Measurements from ENCODE around the gene SLC39A13.

The SLC39A13 gene

DNA sequence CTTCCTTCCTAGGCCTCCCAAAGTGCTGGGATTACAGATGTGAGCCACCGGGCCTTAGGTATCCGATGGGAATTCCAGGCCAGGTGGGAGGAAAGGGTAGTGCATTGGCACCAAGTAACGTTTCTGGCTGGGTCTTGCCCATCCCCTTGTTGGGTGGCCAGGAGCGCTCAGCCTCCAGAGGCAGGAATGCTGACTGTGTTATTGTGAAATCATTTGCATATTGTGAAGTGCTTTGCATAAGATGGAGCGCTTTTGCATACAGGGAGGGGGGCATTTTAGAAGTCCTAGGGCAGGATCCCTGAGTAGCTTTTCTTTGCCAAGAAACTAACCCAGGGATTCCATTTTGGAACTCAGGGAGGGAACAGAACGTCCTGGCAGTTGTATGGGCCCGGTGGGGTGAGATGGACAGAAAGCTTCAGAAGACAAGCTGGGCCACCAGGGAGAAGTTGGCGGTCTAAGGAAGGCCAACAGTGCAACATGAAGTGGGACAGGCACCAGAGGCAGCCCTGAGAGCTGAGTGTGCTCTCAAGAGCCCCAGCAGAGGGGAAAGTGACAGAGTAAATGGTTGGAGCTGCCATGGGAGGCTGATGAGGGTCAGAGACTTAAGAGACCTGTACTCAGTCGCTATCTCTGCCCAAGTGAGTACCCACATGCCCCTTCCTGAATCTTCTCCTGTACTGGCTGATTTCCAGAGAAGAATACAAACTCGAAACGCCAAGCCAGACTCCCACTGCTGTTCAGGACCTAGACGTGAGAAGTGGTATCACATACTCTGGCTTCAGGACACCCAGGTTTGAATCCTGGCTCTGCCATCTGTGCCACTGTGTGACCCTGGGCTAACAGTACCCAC is 1.3 kb upstream of the SLC39A13 start:
- no peak for DNase-seq

DNA sequence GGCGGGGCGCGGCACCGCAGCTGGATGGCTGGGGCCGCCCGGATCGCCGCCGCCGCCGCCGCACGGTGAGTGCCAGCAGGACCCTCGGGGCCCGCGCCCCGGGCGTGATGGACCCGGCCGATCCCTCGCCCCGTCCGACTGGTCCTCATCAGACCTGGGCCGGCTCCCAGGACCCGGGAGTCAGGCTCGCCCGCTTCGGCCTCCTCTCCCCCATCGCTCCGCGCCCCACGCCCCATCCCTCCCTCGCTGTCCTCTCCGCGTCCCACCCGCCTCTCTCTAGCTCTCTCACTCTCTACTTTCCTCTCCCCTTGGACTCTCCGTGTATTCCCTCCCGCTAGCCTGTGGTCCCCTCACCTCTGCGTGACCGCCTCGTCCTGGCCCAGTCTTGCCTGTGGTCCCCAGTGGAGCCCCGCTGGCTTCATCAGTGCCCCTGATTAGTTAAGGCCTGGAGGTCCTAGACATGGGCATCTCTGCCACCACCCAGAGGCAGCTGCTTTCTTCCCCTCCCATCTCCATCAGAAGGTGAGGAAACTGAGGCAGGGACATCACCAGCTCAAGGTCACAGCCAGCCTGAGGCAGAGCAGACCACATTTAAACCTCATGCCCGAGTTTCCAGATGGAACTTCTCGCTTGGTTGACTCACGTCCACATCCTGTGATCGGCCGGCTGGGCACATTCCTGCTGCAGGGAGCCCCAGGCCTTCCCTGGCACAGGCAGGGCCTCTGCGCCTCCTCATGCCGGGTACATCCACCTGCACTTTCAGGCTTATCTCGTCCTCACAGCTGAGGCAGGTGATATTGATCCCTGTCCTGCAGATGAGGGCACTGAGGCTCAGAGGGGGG is 429 bp downstream of the SLC39A13 start:
- no peak for DNase-seq

DNA sequence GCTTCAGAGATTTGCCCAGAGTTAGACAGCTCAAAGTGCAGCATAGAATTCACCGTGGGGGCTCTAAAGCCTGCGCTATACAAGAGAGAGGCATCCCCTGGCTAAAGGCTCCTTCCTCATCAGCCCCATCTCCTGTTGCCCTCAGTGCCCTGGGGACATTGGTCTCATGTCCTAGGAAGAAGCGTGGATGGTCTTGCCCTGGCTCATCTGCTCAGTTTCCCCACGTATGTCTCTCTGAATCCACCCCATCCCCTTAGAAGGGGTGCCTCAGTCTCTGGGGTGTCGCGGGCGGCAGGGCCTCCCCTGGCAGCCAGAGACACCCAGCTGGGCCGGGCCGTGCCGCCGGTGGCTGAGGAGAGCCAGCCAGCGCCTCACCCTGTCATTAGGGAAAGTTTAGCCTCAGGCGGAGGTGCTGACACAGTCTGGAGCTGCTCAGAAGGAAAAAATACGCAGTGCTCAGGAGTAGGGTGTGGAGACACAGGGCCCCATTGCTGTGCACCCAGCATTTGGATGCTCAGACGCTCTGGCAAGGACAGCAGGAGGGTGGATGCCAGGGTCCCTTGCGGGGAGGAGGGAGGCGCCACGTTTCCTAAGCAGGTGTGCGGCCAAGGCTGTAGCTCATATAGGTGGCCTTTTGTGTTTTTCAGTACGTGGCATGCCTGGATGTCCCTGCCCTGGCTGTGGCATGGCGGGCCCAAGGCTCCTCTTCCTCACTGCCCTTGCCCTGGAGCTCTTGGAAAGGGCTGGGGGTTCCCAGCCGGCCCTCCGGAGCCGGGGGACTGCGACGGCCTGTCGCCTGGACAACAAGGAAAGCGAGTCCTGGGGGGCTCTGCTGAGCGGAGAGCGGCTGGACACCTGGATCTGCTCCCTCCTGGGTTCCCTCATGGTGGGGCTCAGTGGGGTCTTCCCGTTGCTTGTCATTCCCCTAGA is 1.3 kb downstream of the SLC39A13 start:
- no peak for DNase-seq

DNA sequence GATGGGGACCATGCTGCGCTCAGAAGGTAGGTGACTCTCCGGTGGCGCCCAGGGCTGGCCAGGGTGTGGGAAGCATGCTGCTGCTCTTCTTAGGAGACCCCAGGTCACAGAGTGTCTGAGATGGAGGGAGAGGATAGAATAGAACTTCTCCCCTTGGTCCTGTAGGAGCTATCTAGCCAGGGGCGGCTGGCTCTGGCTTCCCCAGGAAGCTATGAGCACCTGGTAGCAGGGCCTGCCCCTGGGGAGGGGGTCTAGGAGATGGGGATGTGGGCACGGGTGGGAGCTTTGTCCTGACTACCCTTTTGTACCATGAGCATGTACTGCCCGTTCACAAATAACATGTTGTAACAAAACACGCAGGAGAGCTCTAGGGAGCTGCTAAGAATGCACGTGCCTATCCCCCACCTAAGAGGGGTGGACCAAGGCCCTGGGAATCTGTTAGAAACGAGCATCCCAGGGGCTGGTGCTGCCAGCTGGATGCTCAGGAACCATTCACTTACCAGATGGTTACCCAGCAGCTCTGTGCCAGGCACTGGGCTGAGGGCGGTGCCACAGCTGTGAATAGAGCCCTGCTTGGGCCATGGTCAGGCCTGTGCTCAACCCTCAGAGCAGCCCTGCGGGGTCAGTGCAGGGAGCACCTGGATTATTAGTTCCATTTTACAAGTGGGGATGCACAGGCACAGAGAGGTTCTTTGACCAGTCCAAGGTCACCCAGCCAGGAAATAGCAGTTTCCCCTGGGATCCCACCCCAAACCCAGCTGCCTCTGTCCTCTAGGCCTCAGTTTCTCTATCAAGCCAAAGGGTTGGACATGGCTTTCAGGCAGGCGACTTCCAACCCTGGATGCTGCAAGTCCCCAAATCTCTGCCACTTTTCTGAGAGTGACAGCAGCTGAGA is 2.2 kb downstream of the SLC39A13 start:
- no peak for DNase-seq

DNA sequence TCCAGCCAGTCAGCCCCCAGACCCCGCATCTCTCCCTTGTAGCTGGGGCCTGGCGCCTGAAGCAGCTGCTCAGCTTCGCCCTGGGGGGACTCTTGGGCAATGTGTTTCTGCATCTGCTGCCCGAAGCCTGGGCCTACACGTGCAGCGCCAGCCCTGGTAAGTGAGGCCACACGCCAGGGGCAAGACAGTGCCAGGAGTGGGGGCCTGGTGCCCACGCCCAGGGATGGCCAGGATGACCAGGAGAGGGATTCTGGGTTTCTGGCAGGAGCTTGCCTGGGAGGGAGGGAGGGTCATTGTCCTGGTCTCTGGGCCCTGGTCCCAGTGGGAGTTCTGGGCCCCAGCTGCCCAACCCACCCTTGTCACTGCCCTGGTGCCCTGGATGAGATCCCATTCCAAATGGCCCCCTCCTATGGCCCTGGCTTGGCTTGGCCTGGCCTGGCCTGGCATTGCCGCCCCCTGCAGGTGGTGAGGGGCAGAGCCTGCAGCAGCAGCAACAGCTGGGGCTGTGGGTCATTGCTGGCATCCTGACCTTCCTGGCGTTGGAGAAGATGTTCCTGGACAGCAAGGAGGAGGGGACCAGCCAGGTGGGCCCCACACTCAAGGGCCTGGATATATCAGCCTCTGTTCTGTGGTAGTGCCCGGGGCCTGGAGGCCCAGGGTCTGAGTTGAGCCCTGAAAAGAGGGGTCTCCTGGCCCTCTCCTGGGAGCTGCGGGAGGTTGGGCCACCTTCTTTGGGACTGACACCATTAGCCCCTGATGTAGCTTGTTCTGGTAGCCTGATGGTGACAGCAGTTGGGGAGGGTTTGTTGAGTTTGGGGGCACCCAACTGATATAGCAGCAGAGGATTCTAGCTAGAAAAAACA is 3.7 kb downstream of the SLC39A13 start:
- peak; percentile 75 to 77 for DNase-seq

DNA sequence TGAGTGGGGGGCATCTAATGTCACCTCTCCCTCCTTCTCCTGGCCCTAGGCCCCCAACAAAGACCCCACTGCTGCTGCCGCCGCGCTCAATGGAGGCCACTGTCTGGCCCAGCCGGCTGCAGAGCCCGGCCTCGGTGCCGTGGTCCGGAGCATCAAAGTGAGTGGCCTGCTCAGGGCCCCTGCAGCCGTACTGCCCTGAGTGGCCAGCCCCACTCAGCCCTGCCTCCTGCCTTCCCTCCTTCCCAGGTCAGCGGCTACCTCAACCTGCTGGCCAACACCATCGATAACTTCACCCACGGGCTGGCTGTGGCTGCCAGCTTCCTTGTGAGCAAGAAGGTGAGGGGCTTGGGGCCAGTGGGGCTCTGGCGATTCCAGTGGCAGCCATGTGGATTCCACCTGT is 5.0 kb downstream of the SLC39A13 start:
- DNase-seq, result no peak

DNA sequence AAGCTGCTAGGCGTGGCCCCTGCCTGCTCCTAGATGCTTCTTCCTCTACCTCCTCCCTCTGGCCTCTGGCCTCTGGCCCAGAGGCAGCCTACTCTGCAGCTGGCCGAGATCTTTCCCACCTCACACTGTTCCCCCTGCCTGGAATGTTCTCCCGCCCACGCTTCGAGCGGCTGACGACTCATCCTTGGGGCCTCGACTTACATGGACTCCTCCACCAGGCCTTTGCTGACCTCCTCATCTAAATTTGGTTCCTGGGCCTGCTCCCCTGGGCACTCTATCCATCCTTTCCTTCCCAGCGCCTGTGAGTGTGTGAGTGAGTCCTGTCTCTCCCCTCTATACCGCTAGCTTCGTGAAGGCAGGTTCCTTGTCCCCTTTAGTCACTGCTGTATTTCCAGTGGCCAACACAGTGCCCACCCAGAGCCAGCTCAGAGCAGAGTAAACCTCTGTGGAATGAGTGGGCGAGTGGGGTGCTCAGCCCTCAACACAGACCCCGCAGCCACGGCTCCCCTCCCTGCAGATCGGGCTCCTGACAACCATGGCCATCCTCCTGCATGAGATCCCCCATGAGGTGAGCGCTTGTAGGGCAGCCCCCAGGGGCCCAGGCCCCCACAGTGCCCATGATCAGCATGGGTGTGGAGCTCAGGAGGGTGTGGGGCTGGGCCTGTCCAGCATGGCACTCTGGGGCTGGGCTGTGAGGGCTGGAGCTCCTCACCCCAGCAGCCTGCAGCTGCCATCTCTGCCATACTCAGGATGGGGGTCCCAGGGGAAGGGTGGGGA is 5.7 kb downstream of the SLC39A13 start:
- DNase-seq, result no peak

DNA sequence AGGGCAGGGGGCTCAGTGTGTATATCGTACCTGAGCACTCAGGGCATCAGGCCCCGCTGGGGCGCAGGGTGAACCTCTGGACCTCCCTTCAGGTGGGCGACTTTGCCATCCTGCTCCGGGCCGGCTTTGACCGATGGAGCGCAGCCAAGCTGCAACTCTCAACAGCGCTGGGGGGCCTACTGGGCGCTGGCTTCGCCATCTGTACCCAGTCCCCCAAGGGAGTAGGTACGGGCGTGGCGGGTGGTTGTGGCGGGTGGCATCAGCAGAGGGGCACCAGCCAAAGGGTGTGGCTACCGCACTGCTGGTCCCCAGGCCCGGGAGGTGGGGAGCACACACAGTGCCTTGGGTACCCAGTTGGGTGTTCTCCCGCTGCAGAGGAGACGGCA is 6.3 kb downstream of the SLC39A13 start:
- no peak for DNase-seq

DNA sequence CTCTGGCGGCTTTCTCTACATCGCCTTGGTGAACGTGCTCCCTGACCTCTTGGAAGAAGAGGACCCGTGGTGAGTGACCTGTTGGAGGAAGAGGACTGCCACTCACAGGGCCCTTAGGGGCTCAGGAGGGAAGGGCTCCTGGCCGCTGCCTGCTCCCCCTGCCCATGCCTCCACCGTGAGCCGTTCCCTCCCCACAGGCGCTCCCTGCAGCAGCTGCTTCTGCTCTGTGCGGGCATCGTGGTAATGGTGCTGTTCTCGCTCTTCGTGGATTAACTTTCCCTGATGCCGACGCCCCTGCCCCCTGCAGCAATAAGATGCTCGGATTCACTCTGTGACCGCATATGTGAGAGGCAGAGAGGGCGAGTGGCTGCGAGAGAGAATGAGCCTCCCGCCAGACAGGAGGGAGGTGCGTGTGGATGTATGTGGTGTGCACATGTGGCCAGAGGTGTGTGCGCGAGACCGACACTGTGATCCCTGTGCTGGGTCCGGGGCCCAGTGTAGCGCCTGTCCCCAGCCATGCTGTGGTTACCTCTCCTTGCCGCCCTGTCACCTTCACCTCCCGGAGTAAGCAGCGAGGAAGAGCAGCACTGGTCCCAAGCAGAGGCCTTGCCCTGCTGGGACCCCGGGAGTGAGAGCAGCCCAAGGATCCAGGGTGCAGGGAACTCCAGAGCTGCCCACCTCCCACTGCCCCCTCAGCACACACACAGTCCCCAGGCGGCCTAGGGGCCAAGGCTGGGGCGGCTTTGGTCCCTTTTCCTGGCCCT is 6.9 kb downstream of the SLC39A13 start:
- no peak for DNase-seq

DNA sequence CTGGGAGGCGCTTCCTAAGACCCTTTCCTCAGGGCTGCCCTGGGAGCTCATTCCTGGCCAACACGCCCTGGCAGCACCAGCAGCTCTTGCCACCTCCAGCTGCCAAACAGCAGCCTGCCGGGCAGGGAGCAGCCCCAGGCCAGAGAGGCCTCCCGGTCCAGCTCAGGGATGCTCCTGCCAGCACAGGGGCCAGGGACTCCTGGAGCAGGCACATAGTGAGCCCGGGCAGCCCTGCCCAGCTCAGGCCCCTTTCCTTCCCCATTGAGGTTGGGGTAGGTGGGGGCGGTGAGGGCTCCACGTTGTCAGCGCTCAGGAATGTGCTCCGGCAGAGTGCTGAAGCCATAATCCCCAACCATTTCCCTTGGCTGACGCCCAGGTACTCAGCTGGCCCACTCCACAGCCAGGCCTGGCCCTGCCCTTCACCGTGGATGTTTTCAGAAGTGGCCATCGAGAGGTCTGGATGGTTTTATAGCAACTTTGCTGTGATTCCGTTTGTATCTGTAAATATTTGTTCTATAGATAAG is 7.6 kb downstream of the SLC39A13 start:
- DNase-seq, result no peak

DNA sequence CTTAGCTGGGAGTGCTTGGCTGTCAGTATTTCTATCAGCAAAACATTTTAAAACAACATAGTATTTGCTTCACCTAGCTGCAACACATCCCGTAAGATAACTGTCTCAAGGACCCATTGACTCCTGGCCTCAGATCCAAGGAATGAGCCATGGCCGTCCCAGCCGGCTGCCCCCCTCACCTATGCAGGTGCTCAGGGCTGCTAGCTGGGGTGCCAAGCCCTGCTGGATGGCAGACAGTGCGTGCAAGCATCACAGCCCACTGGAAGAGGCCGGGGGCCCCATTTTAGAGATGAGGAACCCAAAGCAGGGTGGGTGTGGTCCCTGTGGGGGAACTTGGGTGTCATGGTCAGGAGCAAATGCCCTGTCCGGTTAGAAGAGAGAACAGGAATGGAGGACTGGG is 9.3 kb downstream of the SLC39A13 start:
- DNase-seq, result no peak

DNA sequence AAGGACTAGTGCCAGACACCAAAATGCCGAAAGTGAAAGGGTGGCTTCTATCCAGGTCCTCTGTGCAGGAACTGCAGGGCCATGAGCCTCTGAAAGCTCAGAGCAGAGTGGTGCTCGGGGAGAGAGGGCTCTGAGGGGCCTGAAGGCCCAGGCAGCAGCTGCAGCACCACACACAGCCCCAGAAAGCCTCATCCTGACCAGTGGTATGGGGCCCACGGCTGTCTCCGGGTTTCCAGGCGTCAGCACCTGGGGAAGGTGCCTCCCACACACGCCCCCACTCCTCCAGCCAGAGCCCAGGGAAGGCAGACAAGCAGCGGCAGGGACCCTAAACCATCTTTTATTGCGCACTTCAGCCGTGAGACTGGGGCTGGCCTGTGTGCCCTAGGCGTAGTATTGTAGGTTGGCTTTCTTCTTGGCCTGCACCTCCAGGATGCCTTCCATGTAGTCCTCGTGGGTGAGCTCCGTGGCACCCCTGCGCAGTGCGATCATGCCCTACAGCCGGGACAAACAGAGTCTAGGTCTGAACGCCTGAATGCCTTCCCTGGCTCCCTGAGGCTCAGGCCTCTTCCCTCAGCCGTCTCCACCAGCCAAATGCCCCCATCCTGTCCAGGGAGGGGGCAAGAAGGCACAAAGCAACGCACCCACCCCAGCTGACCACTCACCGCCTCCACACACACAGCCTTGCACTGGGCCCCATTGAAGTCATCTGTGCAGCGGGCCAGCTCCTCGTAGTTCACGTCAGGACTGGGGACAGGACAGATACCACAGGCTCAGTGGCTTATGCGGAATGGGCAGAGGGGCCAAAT is 10.3 kb downstream of the SLC39A13 start:
- no peak for DNase-seq

DNA sequence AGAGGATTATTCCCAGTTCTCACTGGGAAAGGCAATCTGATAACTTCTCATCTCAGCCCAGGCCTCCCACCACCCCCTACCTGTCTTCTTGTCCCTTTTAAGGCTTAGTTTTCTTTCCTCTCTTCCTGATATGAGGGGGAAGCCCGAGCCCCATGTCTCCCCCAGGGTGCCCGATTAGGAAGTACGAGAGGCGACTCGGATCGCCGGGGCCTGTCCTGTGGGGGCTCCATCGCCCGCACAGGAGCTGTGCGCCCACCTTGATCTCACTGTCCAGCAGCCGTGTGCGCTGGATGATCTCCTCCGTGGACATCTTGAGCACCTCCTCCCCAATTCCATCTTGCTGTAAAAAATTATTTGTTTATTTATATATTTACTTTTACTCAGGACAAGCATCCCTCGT is 17.2 kb downstream of the SLC39A13 start:
- DNase-seq, result no peak

DNA sequence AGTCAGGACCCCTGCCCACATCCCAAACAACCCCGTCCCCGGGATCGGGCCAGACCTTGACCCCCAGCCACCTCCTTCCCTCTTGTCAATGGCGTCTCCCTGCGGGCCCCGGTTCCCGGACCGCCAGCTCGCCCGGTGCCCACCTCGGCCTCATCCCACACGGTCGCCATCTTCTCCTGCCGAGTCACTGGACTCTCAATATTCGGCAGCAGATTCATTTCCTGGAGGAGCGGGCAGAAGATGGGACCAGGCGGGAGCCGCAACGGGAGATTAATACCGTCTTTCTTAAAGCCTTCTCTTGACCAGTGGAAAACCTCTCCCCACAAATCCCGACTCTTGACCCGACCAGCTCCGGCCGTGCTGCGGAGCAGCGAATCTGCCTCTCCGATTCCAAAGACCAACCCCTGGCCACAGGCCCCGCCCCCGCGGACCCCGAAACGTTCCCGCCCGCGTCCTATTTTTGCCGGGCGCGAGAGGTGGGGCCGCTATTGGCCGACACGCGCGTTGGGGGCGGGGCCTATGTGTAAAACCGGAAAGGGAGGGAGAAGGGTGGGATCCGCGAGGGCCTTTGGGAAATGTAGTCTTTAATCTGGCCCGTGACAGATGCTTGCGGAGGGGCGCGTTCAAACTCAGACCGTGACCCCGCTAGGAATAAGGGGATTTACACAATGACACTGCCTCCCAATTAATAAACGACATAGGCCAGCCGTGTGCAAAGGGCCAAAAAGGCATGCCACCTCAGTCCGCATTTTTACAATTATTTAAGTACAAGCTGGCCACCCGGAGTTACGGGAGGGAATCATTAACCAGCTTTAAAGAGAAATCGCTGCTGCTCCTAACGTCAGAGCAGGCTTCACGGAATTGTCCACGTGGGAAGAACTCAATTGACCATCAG is 17.9 kb downstream of the SLC39A13 start, which contains the start of gene PSMC3:
Gene PSMC3, minus strand, starts transcription at position 378 of the 895 bp plus-strand sequence. Its CDS starts 160 bp downstream, at position 218.
- DNase-seq, result peak; percentile 100

DNA sequence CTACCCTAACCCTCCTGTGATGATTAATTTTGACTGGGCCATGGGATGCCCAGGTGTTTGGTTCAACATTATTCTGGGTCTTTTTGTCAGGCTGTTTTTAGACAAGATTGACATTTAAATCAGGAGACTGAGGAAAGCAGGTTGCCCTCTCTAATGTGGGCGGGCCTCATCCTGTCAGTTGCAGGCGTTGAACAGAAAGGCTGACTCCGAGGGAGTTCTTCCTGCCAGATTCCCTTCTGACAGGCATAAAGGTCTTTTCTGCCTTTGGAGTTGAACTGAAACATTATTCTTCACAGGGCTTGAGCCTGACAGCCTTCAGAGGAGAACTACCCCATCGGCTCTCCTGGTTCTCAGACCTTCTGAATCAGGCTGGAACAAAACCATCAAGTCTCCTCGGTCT is 22.1 kb downstream of the SLC39A13 start:
- DNase-seq, result no peak

DNA sequence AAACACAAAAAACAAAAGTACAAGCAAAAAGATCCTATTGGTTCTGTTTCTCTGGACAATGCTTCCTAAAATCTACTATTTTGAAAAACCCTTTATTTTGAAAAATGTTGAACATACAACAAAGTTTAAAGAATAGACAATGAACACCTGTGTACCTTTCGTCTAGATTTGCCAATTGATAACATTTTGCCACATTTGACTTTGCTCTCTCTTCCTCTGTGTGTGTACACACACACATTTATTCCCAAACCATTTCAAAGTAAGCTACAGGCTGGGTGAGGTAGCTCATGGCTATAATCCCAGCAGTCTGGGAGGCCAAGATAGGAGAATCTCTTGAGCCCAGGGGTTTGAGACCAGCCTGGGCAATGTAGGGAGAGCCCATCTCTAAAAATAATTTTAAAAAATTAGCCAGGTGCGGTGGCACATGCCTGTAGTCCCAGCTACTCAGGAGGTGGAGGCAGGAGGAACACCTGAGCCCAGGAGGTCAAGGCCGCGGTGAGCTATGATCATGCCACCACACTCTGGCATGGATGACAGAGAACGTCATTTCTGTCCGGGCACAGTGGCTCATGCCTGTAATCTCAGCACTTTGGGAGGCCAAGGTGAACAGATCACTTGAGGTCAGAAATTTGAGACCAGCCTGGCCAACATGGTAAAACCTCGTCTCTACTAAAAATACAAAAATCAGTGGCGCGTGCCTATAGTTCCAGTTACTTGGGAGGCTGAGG is 23.1 kb downstream of the SLC39A13 start:
- DNase-seq, result no peak
